ENCODE measurements around the gene IRGQ.
A peak's percentile ranks its signal among the peaks of the same experiment; 100 is the strongest.

Gene IRGQ

GRCh38 chr19:43595605-43595998, 332 bp downstream of the IRGQ start:
- no peak for DNase-seq (ENCODE audit: extremely low read depth, low read depth)
- TF ChIP-seq, protein P1, sequence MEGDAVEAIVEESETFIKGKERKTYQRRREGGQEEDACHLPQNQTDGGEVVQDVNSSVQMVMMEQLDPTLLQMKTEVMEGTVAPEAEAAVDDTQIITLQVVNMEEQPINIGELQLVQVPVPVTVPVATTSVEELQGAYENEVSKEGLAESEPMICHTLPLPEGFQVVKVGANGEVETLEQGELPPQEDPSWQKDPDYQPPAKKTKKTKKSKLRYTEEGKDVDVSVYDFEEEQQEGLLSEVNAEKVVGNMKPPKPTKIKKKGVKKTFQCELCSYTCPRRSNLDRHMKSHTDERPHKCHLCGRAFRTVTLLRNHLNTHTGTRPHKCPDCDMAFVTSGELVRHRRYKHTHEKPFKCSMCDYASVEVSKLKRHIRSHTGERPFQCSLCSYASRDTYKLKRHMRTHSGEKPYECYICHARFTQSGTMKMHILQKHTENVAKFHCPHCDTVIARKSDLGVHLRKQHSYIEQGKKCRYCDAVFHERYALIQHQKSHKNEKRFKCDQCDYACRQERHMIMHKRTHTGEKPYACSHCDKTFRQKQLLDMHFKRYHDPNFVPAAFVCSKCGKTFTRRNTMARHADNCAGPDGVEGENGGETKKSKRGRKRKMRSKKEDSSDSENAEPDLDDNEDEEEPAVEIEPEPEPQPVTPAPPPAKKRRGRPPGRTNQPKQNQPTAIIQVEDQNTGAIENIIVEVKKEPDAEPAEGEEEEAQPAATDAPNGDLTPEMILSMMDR (IDR thresholded peaks at IDR 0.05; ENCODE audit: low read depth, low read length): no peak

GRCh38 chr19:43594710-43595604, 977 bp downstream of the IRGQ start:
- TF ChIP-seq, protein P1 (IDR thresholded peaks at IDR 0.05; ENCODE audit: low read depth, low read length): peak; percentile 85
- DNase-seq (ENCODE audit: extremely low read depth, low read depth): peak; percentile 18

GRCh38 chr19:43594081-43594697, 1.7 kb downstream of the IRGQ start:
- DNase-seq (ENCODE audit: extremely low read depth, low read depth): no peak
- TF ChIP-seq, protein P1 (IDR thresholded peaks at IDR 0.05; ENCODE audit: low read depth, low read length): no peak

DNA sequence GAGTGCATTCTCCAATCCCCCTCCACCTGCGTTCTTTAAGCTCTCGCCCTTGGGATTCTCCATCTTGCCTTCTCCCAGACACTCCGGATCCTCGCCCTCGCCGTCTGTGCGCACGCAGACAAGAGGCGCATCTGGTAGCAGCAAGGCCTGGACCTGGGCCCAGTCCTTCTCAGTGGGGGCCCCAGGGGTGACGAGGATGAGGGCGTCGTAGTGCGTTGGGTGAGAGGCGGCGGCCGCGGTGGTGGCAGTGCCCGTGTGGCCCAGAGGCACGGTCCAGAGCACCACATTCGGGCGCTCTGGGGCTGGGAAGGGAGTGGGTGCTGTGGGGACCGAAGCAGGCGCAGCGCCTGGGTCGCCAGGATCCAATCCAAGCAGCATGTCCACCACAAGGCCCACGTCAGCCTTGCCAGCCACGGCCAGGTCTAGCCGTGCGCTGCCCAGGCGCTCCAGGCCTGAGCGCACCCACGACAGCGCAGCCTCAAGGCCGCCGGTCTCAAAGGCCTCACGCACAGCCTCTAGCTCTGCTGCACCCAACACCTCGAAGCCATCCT, 3.1 kb downstream of the IRGQ start:
- TF ChIP-seq, protein P1 (IDR thresholded peaks at IDR 0.05; ENCODE audit: low read depth, low read length): no peak

GRCh38 chr19:43591904-43592772, 3.8 kb downstream of the IRGQ start:
- no peak for DNase-seq (ENCODE audit: extremely low read depth, low read depth)
- TF ChIP-seq, protein P1 (IDR thresholded peaks at IDR 0.05; ENCODE audit: low read depth, low read length): no peak

More for the DNA sequence above, 3.1 kb downstream of the IRGQ start:
- no peak for DNase-seq (ENCODE audit: extremely low read depth, low read depth)

GRCh38 chr19:43589678-43590077, 6.3 kb downstream of the IRGQ start:
- TF ChIP-seq, protein P1 (IDR thresholded peaks at IDR 0.05; ENCODE audit: low read depth, low read length): no peak
- DNase-seq (ENCODE audit: extremely low read depth, low read depth): no peak
